Measurements from ENCODE around the gene ALOX15. TPM values are rescaled to one million over a fixed set of nuclear protein-coding genes. Genes with fewer than 3 reads are reported as not detected.

The ALOX15 gene
- total RNA-seq, 2 experiments from 2014 or later: 1.8 TPM; not detected in 1

GRCh38 chr17:4617090-4617489, 24.4 kb downstream of the ALOX15 start:
- H3K4me3 ChIP-seq (ENCODE audit: low read depth, low read length, poor library complexity, severe bottlenecking): no peak overlapping the region
- ChIA-PET POLR2A (no interaction called here), CTCF (ENCODE audit: unreplicated experiment) (no interaction called here)
- no peaks in the 10 kb centered on the region for H3K79me2 ChIP-seq (ENCODE audit: insufficient read depth, low read depth, low read length)
- H3K9me2 ChIP-seq (ENCODE audit: insufficient read depth, low read length): no peaks in the 10 kb centered on the region
- BruUV-seq (replicated peaks): no TSS peak
- DNase-seq (ENCODE audit: low spot score): no peak
- TF ChIP-seq EZH2phosphoT487 (IDR thresholded peaks at IDR 0.05; ENCODE audit: borderline replicate concordance, low read depth, low read length) (no peak), CTCF (conservative IDR thresholded peaks at IDR 0.05; ENCODE audit: low read length) (no peak)
- no peak overlapping the region for H3K4me2 ChIP-seq (ENCODE audit: low read length)
- no peaks in the 10 kb centered on the region for H3K4me1 ChIP-seq (ENCODE audit: insufficient read depth, low read length, poor library complexity, severe bottlenecking)
- H3K9me3 ChIP-seq (ENCODE audit: low read length): 0 out of 2 replicates have a peak, but pooled peaks cover 3% of the 10 kb centered on the region
- H3K27ac ChIP-seq (ENCODE audit: low read depth, low read length, poor library complexity, severe bottlenecking): no peak overlapping the region
- no peak overlapping the region for H2AFZ ChIP-seq (ENCODE audit: low read length)
- no peaks in the 10 kb centered on the region for H3K36me3 ChIP-seq (ENCODE audit: insufficient read depth, low read length)
- no peaks in the 10 kb centered on the region for H4K20me1 ChIP-seq (ENCODE audit: insufficient read depth, low read length)
- intact Hi-C loops (cut with micrococcal nuclease; ENCODE audit: unreplicated experiment): loop anchor here (5.0 kb wide), 1 partner anchor 200 kb away; no protein-coding TSS in a partner anchor

- intact Hi-C loops (cut with micrococcal nuclease; ENCODE audit: unreplicated experiment): loop anchor here (5.0 kb wide), 1 partner anchor 199 kb away; no protein-coding TSS in a partner anchor
- no peaks in the 10 kb centered on the region for H3K9me3 ChIP-seq (ENCODE audit: low read length)
- POLR2A ChIA-PET: no interaction called here
- H3K9me2 ChIP-seq (ENCODE audit: insufficient read depth, low read length): no peaks in the 10 kb centered on the region
- CTCF ChIA-PET (ENCODE audit: unreplicated experiment): no interaction called here
- BruUV-seq (replicated peaks): no TSS peak
- no peak for TF ChIP-seq EZH2phosphoT487 (IDR thresholded peaks at IDR 0.05; ENCODE audit: borderline replicate concordance, low read depth, low read length)
- no peak for TF ChIP-seq CTCF (conservative IDR thresholded peaks at IDR 0.05; ENCODE audit: low read length)
- no peaks in the 10 kb centered on the region for H4K20me1 ChIP-seq (ENCODE audit: insufficient read depth, low read length)
- no peak overlapping the region for H3K27ac ChIP-seq (ENCODE audit: low read depth, low read length, poor library complexity, severe bottlenecking)
- no peak for DNase-seq (ENCODE audit: low spot score)
- H3K4me1 ChIP-seq (ENCODE audit: insufficient read depth, low read length, poor library complexity, severe bottlenecking): no peaks in the 10 kb centered on the region
- H3K4me3 ChIP-seq (ENCODE audit: low read depth, low read length, poor library complexity, severe bottlenecking): no peak overlapping the region
- H3K4me2 ChIP-seq (ENCODE audit: low read length): no peak overlapping the region
- no peak overlapping the region for H2AFZ ChIP-seq (ENCODE audit: low read length)
- H3K36me3 ChIP-seq (ENCODE audit: insufficient read depth, low read length): no peaks in the 10 kb centered on the region
- H3K79me2 ChIP-seq (ENCODE audit: insufficient read depth, low read depth, low read length): no peaks in the 10 kb centered on the region
Observed at GRCh38 chr17:4616476-4616875, 25.0 kb downstream of the ALOX15 start.

- CTCF ChIA-PET (ENCODE audit: unreplicated experiment): no interaction called here
- Histone ChIP-seq H3K4me1 (ENCODE audit: insufficient read depth, low read length, poor library complexity, severe bottlenecking) (no peaks in the 10 kb centered on the region), H3K27ac (ENCODE audit: low read depth, low read length, poor library complexity, severe bottlenecking) (no peak overlapping the region), H3K79me2 (ENCODE audit: insufficient read depth, low read depth, low read length) (no peaks in the 10 kb centered on the region), H3K4me3 (ENCODE audit: low read depth, low read length, poor library complexity, severe bottlenecking) (no peak overlapping the region), H3K36me3 (ENCODE audit: insufficient read depth, low read length) (no peaks in the 10 kb centered on the region), H4K20me1 (ENCODE audit: insufficient read depth, low read length) (no peaks in the 10 kb centered on the region), H3K4me2 (ENCODE audit: low read length) (no peak overlapping the region), H3K9me2 (ENCODE audit: insufficient read depth, low read length) (no peaks in the 10 kb centered on the region), H2AFZ (ENCODE audit: low read length) (no peak overlapping the region), H3K9me3 (ENCODE audit: low read length) (no peaks in the 10 kb centered on the region)
- TF ChIP-seq EZH2phosphoT487 (IDR thresholded peaks at IDR 0.05; ENCODE audit: borderline replicate concordance, low read depth, low read length): no peak
- POLR2A ChIA-PET: no interaction called here
- intact Hi-C loops (cut with micrococcal nuclease; ENCODE audit: unreplicated experiment): no loop called here
- no peak for DNase-seq (ENCODE audit: low spot score)
- no TSS peak for BruUV-seq (replicated peaks)
Observed at GRCh38 chr17:4610656-4611055, 30.8 kb downstream of the ALOX15 start.

Data from OCI-LY7 (cell line).